Mucosa of rectum (tissue), 2 donors: ENCODE data around the gene DAB2IP.
A peak's percentile ranks its signal among the peaks of the same experiment; 100 is the strongest.

ENCODE experiments used
- H3K27ac ChIP-seq, 2 donors: one replicate each; pipeline ENCODE4 v1.7.0; 2013; ENCODE audit warnings: inconsistent platforms in 2 of 2, low read depth in 2 of 2, low read length in 2 of 2
- H3K27me3 ChIP-seq, 2 donors: one replicate each; pipeline ENCODE4 v1.7.0; 2013; ENCODE audit warnings: low read length in 2 of 2; ENCODE audit not compliant: control insufficient read depth in 2 of 2, insufficient read depth in 2 of 2
- H3K36me3 ChIP-seq, 2 donors: one replicate each; pipeline ENCODE4 v1.7.0; 2013; ENCODE audit warnings: low read length in 2 of 2; ENCODE audit not compliant: control insufficient read depth in 2 of 2, insufficient read depth in 2 of 2
- H3K4me1 ChIP-seq, 2 donors: one replicate each; pipeline ENCODE4 v1.7.0; 2013; ENCODE audit warnings: low read length in 2 of 2, mild to moderate bottlenecking in 1 of 2; ENCODE audit not compliant: control insufficient read depth in 2 of 2, insufficient read depth in 2 of 2
- H3K4me3 ChIP-seq, 2 donors: one replicate each; pipeline ENCODE4 v1.7.0; 2013; ENCODE audit warnings: low read length in 2 of 2
- H3K9ac ChIP-seq, 2 donors: one replicate each; pipeline ENCODE4 v1.7.0; 2013; ENCODE audit warnings: low read length in 2 of 2, low read depth in 1 of 2, mild to moderate bottlenecking in 1 of 2
- H3K9me3 ChIP-seq, 2 donors: one replicate each; pipeline ENCODE4 v1.7.0; 2013; ENCODE audit warnings: low read length in 2 of 2; ENCODE audit not compliant: control insufficient read depth in 2 of 2
- donor health status: healthy.
- donor health status: Normal muscosa, but diverticular disease.

DAB2IP gene

DNA sequence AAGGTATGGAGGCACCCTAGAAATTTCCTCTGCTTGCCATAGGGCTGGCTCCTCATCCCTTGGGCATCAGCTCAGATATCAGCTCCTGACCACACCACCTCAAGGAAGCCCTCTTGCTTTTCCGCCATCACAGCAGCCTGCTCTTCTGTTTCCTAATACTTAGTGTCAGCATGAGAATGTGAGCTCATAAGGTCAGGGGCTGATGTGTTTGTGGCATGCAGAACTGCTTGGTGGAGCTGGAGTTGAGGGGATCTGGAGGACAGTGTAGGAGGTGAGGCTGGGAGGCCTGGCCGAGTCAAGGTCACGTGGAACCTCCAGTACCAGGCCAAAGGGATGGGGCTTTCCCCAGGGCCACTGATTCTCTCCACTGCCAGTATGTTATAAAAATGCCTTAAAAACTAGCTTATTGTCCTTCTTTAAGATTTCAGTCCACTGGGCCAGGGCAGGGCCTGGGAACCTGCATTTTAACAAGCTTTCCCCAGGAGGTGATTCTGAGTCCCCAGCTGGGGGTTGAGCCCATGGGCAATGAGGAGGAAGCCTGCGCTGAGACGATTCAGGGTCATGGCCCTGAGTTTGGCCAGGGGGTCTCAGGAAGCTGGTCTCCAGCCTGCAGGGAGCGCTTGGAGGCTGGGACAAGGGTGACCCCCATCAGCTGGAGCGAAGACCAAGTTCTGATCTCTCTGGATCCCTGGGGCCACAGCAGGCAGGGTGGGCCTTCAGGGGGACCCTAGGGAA is 28.6 kb downstream of the DAB2IP start:
- Histone ChIP-seq H3K27me3 (no peaks in the 10 kb centered on the region), H3K9me3 (no peaks in the 10 kb centered on the region), H3K9ac (no peak overlapping the region), H3K4me1 (peaks cover 2 to 8% of the 10 kb centered on the region in 2 donors), H3K36me3 (peaks cover 14 to 17% of the 10 kb centered on the region in 2 donors), H3K4me3 (no peak overlapping the region), H3K27ac (no peak overlapping the region)

DNA sequence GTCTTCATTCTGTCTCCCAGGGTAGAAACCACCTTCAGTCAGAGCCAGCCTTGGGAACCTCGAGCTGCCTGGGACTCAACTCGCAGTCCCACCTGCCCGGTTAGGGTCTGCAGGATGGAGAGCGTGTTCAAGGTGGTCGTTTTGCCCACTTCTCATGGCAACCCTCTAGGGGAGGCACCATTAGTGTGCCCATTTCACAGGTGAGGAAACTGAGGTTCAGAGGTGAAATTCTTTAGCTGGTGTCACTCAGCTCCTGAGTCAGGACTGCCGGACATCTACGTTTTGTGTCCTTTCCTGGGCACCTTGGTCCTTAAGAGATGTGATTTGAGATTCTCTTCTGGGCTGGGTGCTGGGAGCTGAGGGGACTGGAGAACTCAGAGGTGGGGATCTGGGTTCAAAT is 30.0 kb downstream of the DAB2IP start:
- Histone ChIP-seq H3K27me3 (no peaks in the 10 kb centered on the region), H3K36me3 (peaks cover 14 to 17% of the 10 kb centered on the region in 2 donors), H3K4me1 (peaks cover 0 to 3% of the 10 kb centered on the region in 2 donors), H3K27ac (no peak overlapping the region), H3K9me3 (no peaks in the 10 kb centered on the region), H3K4me3 (no peak overlapping the region), H3K9ac (no peak overlapping the region)

DNA sequence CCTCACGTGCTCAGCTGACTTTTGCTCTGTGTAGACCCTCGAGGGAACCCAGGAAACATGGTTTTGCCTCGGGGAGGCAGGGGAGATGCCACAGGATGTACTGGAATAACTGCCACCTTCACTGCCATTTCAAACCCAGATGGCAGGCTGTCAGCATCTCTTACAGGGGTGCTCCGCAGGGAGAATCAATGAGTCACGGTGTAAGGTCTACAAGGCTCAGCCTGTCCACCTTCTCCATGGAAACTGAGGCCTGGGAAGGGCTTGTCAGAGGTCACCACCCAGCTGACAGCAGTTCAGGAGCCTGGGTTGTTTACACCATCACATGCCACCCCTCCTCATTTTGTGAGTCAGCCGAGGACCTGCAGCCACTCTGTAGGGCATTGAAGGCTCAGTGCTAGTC is 30.8 kb downstream of the DAB2IP start:
- Histone ChIP-seq H3K27me3 (no peaks in the 10 kb centered on the region), H3K27ac (no peak overlapping the region), H3K4me1 (peaks cover 3 to 4% of the 10 kb centered on the region in 2 donors), H3K9me3 (no peaks in the 10 kb centered on the region), H3K36me3 (peaks cover 14 to 17% of the 10 kb centered on the region in 2 donors), H3K9ac (no peak overlapping the region), H3K4me3 (no peak overlapping the region)

DNA sequence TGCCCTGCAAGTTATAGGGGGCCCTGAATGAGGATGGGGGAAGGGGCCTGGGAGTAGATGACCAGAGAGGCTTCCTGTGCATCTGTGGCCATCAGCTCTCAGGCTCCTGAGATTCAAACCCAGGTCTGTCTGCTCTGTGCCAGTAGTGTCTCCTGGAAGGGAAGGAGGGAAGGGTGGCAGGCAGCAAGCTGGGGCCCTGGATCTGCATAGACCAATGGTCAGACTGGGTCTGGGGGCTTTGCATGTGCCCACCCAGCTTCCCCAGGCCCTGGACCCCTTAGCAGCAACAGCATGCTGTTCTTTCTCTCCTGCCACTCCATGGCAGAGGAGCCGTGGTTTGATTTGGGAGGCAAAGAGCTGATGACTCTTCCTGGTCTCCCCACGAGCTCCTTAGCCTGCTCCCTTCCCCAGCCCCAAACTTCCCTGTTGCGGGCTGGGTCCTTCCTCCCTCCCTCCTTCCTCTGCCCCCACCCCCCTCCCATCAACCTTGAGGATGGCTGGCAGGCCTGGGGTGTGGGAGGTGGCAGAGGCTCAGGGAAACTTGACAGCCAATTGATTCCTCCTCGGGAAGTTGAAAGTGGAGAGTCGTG is 31.6 kb downstream of the DAB2IP start:
- H3K9ac ChIP-seq, result no peak overlapping the region
- peaks cover 6 to 8% of the 10 kb centered on the region in 2 donors for H3K4me1 ChIP-seq
- H3K4me3 ChIP-seq, result no peak overlapping the region
- no peak overlapping the region for H3K27ac ChIP-seq
- no peaks in the 10 kb centered on the region for H3K9me3 ChIP-seq
- peaks cover 14 to 17% of the 10 kb centered on the region in 2 donors for H3K36me3 ChIP-seq
- H3K27me3 ChIP-seq, result no peaks in the 10 kb centered on the region

DNA sequence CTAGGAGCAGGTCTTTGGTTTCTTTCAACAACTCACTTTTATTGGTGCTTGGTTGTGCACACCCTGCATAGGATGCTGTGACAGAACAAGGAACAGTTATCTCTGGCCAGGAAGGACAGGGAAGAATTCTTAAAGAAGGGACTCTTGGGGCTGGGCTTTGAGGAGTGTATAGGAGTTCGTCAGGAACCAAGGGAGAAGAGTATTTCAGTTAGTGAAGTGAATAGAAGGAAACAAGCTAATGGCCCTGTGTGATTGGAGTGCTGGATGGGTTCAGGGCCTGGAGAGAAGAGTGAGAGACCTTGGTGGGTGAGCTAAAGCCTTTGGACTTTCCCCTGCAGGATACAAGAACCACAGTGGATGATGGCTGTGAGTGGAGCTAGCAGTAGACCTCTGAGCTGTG is 32.2 kb downstream of the DAB2IP start:
- H3K4me3 ChIP-seq, result no peak overlapping the region
- H3K36me3 ChIP-seq, result peaks cover 12 to 17% of the 10 kb centered on the region in 2 donors
- no peaks in the 10 kb centered on the region for H3K27me3 ChIP-seq
- no peaks in the 10 kb centered on the region for H3K9me3 ChIP-seq
- H3K4me1 ChIP-seq, result peaks cover 8 to 10% of the 10 kb centered on the region in 2 donors
- H3K9ac ChIP-seq, result no peak overlapping the region
- no peak overlapping the region for H3K27ac ChIP-seq

GRCh38 chr9:121684381-121685145 is 33.1 kb downstream of the DAB2IP start:
- peaks cover 13 to 16% of the 10 kb centered on the region in 2 donors for H3K4me1 ChIP-seq
- H3K4me3 ChIP-seq, result no peak overlapping the region
- no peaks in the 10 kb centered on the region for H3K9me3 ChIP-seq
- no peak overlapping the region for H3K9ac ChIP-seq
- H3K36me3 ChIP-seq, result peaks cover 4 to 10% of the 10 kb centered on the region in 2 donors
- H3K27ac ChIP-seq, result no peak overlapping the region
- no peaks in the 10 kb centered on the region for H3K27me3 ChIP-seq

GRCh38 chr9:121685146-121685794 is 33.8 kb downstream of the DAB2IP start:
- no peak overlapping the region for H3K27ac ChIP-seq
- no peak overlapping the region for H3K9ac ChIP-seq
- no peak overlapping the region for H3K4me3 ChIP-seq
- H3K36me3 ChIP-seq, result peaks cover 3 to 4% of the 10 kb centered on the region in 2 donors
- H3K27me3 ChIP-seq, result no peaks in the 10 kb centered on the region
- no peaks in the 10 kb centered on the region for H3K9me3 ChIP-seq
- peaks cover 20 to 23% of the 10 kb centered on the region in 2 donors for H3K4me1 ChIP-seq

GRCh38 chr9:121685795-121686377 is 34.5 kb downstream of the DAB2IP start:
- Histone ChIP-seq H3K27me3 (no peaks in the 10 kb centered on the region), H3K4me1 (peaks cover 20 to 29% of the 10 kb centered on the region in 2 donors), H3K27ac (no peak overlapping the region), H3K36me3 (peaks cover 3% of the 10 kb centered on the region in 2 donors), H3K9me3 (no peaks in the 10 kb centered on the region), H3K4me3 (no peak overlapping the region), H3K9ac (no peak overlapping the region)

- Histone ChIP-seq H3K4me3 (no peak overlapping the region), H3K27ac (peak overlapping the region; percentile 7 to 33), H3K36me3 (peaks cover under 1 to 3% of the 10 kb centered on the region in 2 donors), H3K4me1 (peaks cover 24 to 35% of the 10 kb centered on the region in 2 donors), H3K9me3 (no peaks in the 10 kb centered on the region), H3K27me3 (no peaks in the 10 kb centered on the region), H3K9ac (peak overlapping the region; percentile 7 to 47)
Measured at GRCh38 chr9:121686930-121687541, 35.6 kb downstream of the DAB2IP start.
